ENCODE measurements around the gene TNXB.
"Not testable (repeated sequence)": the region's sequence is repeated elsewhere in the genome, so short reads cannot be mapped to it uniquely, and the experiment has no call there.

Gene TNXB

DNA sequence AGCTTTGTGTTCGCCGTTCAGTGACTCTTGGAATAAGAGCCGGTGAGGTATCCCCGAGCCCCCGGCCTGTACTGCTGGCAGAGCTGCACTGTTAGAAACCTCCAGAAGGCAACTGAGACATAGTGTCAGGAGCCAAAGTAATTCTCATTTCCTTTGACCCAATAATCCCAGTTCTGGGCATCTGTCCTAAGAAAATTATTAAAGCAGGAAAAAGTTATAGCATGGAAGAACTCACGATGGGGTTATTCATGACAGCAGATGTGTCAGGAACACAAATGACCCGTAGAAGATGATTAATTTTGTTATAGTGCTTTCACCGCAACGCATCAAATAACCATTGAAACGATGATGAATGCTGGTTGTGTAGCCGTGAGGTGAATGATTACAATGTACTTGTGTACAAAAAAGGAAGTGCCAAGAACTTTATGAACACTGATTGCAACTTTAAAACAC, 50.6 kb downstream of the TNXB start:
- Histone ChIP-seq H3K9ac (ENCODE audit: low read depth, low read length, poor library complexity) (no peak overlapping the region), H2AK5ac (ENCODE audit: low read depth, low read length) (no peak overlapping the region), H2BK15ac (ENCODE audit: low read length) (no peak overlapping the region), H4K91ac (ENCODE audit: low read depth, low read length, poor library complexity) (no peak overlapping the region), H3K18ac (ENCODE audit: low read length) (no peak overlapping the region), H4K8ac (ENCODE audit: low read depth, low read length) (no peak overlapping the region), H2BK12ac (ENCODE audit: low read length) (no peak overlapping the region), H3K27me3 (ENCODE audit: control insufficient read depth in 3 of 3, insufficient read depth in 3 of 3, low read depth in 1 of 3, low read length in 3 of 3) (peaks cover 0 to 23% (median 0%) of the 10 kb centered on the region in 3 experiments), H3K36me3 (replicated peaks in 1 of 2; ENCODE audit: control insufficient read depth in 2 of 2, insufficient read depth in 2 of 2, low read length in 2 of 2) (no peaks in the 10 kb centered on the region), H3K4me1 (ENCODE audit: control insufficient read depth in 2 of 2, insufficient read depth in 1 of 2, low read depth in 1 of 2, low read length in 2 of 2) (no peaks in the 10 kb centered on the region), H2BK120ac (ENCODE audit: low read depth, low read length) (no peak overlapping the region), H3K14ac (ENCODE audit: low read length) (no peak overlapping the region), H3K4ac (ENCODE audit: low read length) (no peak overlapping the region), H3K23ac (ENCODE audit: low read depth, low read length, poor library complexity) (no peak overlapping the region), H3K4me3 (ENCODE audit: low read length in 2 of 2) (no peak overlapping the region), H2BK5ac (ENCODE audit: low read length) (no peak overlapping the region), H2AFZ (ENCODE audit: low read length) (no peak overlapping the region), H3K9me3 (replicated peaks in 1 of 2; ENCODE audit: control insufficient read depth in 2 of 2, insufficient read depth in 1 of 2, low read depth in 1 of 2, low read length in 2 of 2) (no peaks in the 10 kb centered on the region), H3K4me2 (ENCODE audit: insufficient read depth, low read length, poor library complexity, severe bottlenecking) (no peak overlapping the region), H3K79me1 (ENCODE audit: low read depth, low read length) (no peaks in the 10 kb centered on the region), H3K27ac (replicated peaks; ENCODE audit: low read length) (no peak overlapping the region)
- no CpG with 5 or more reads among the region's 11 CpGs for WGBS, 2 donors (ENCODE audit: extremely low coverage in 2 of 2, insufficient read length in 2 of 2, insufficient replicate concordance in 1 of 2)
- DNase-seq (ENCODE audit: low spot score) = no peak

DNA sequence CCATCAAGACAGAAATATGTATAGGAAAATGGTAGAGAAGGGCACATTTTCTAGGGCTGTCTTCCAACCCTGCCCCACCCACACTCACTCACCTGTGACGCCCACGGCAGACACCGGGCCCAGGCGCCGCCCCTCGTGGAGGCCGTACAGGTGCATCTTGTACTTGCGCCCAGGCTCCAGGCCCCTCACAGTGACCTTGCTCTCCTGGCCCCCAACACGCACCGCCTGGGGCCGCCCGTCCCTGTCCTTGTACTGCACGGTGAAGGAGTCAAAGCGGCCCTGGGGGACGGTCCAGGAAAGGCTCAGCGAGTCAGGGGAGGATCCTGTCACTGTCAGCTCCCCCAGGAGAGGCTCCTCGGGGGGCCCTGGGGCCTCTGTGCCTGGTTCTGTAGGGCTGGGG, 51.2 kb downstream of the TNXB start:
- no peak overlapping the region for H4K91ac ChIP-seq (ENCODE audit: low read depth, low read length, poor library complexity)
- no peak overlapping the region for H2BK12ac ChIP-seq (ENCODE audit: low read length)
- H3K18ac ChIP-seq (ENCODE audit: low read length) = no peak overlapping the region
- no peak overlapping the region for H4K8ac ChIP-seq (ENCODE audit: low read depth, low read length)
- WGBS, 2 donors (ENCODE audit: extremely low coverage in 2 of 2, insufficient read length in 2 of 2, insufficient replicate concordance in 1 of 2) = no CpG with 5 or more reads among the region's 17 CpGs
- no peak overlapping the region for H2BK5ac ChIP-seq (ENCODE audit: low read length)
- H3K4me1 ChIP-seq (ENCODE audit: control insufficient read depth in 2 of 2, insufficient read depth in 1 of 2, low read depth in 1 of 2, low read length in 2 of 2) = no peaks in the 10 kb centered on the region
- H3K9ac ChIP-seq (ENCODE audit: low read depth, low read length, poor library complexity) = no peak overlapping the region
- no peak overlapping the region for H3K14ac ChIP-seq (ENCODE audit: low read length)
- no peak overlapping the region for H3K4me3 ChIP-seq (ENCODE audit: low read length in 2 of 2)
- no peak overlapping the region for H2AK5ac ChIP-seq (ENCODE audit: low read depth, low read length)
- H2BK120ac ChIP-seq (ENCODE audit: low read depth, low read length) = no peak overlapping the region
- no peak overlapping the region for H2BK15ac ChIP-seq (ENCODE audit: low read length)
- no peak for DNase-seq (ENCODE audit: low spot score)
- H3K27me3 ChIP-seq (ENCODE audit: control insufficient read depth in 3 of 3, insufficient read depth in 3 of 3, low read depth in 1 of 3, low read length in 3 of 3) = peaks cover 0 to 23% (median 0%) of the 10 kb centered on the region in 3 experiments
- no peak overlapping the region for H3K23ac ChIP-seq (ENCODE audit: low read depth, low read length, poor library complexity)
- H3K4me2 ChIP-seq (ENCODE audit: insufficient read depth, low read length, poor library complexity, severe bottlenecking) = no peak overlapping the region
- no peak overlapping the region for H2AFZ ChIP-seq (ENCODE audit: low read length)
- no peaks in the 10 kb centered on the region for H3K79me1 ChIP-seq (ENCODE audit: low read depth, low read length)
- H3K36me3 ChIP-seq (replicated peaks in 1 of 2; ENCODE audit: control insufficient read depth in 2 of 2, insufficient read depth in 2 of 2, low read length in 2 of 2) = no peaks in the 10 kb centered on the region
- no peak overlapping the region for H3K27ac ChIP-seq (replicated peaks; ENCODE audit: low read length)
- no peaks in the 10 kb centered on the region for H3K9me3 ChIP-seq (replicated peaks in 1 of 2; ENCODE audit: control insufficient read depth in 2 of 2, insufficient read depth in 1 of 2, low read depth in 1 of 2, low read length in 2 of 2)
- no peak overlapping the region for H3K4ac ChIP-seq (ENCODE audit: low read length)

DNA sequence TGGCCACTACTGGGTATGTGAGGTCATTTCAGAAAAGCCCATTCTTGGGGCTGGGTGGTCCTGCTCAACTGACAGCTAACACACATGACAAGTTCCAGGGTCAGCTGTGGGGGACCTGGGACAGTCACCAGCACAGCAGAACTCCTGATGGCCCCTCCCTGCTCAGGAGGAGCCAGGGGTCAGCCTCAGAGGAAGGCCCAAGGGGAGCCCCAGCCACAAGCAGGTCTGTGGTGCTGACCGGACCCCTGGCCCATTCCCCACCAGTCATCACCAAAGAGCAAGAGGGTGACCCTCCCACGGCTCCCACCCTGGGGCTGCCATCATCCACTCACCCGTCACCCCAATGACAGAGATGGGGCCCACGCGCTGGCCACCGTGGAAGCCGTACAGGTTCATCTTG, 52.9 kb downstream of the TNXB start:
- H2BK15ac ChIP-seq (ENCODE audit: low read length) = no peak overlapping the region
- H3K79me1 ChIP-seq (ENCODE audit: low read depth, low read length) = no peaks in the 10 kb centered on the region
- no peak overlapping the region for H4K8ac ChIP-seq (ENCODE audit: low read depth, low read length)
- no peak overlapping the region for H3K27ac ChIP-seq (replicated peaks; ENCODE audit: low read length)
- no peaks in the 10 kb centered on the region for H3K36me3 ChIP-seq (replicated peaks in 1 of 2; ENCODE audit: control insufficient read depth in 2 of 2, insufficient read depth in 2 of 2, low read length in 2 of 2)
- no peak overlapping the region for H3K9ac ChIP-seq (ENCODE audit: low read depth, low read length, poor library complexity)
- H2AK5ac ChIP-seq (ENCODE audit: low read depth, low read length) = no peak overlapping the region
- no peak overlapping the region for H2BK12ac ChIP-seq (ENCODE audit: low read length)
- no peak overlapping the region for H3K18ac ChIP-seq (ENCODE audit: low read length)
- peaks cover 0 to 31% (median 0%) of the 10 kb centered on the region in 3 experiments for H3K27me3 ChIP-seq (ENCODE audit: control insufficient read depth in 3 of 3, insufficient read depth in 3 of 3, low read depth in 1 of 3, low read length in 3 of 3)
- no peak overlapping the region for H2BK5ac ChIP-seq (ENCODE audit: low read length)
- no peak overlapping the region for H3K23ac ChIP-seq (ENCODE audit: low read depth, low read length, poor library complexity)
- no peak overlapping the region for H3K4me2 ChIP-seq (ENCODE audit: insufficient read depth, low read length, poor library complexity, severe bottlenecking)
- H3K9me3 ChIP-seq (replicated peaks in 1 of 2; ENCODE audit: control insufficient read depth in 2 of 2, insufficient read depth in 1 of 2, low read depth in 1 of 2, low read length in 2 of 2) = no peaks in the 10 kb centered on the region
- no peak overlapping the region for H2AFZ ChIP-seq (ENCODE audit: low read length)
- H3K14ac ChIP-seq (ENCODE audit: low read length) = no peak overlapping the region
- no peak overlapping the region for H4K91ac ChIP-seq (ENCODE audit: low read depth, low read length, poor library complexity)
- DNase-seq (ENCODE audit: low spot score) = no peak
- no peak overlapping the region for H3K4me3 ChIP-seq (ENCODE audit: low read length in 2 of 2)
- no peak overlapping the region for H3K4ac ChIP-seq (ENCODE audit: low read length)
- no CpG with 5 or more reads among the region's 7 CpGs for WGBS, 2 donors (ENCODE audit: extremely low coverage in 2 of 2, insufficient read length in 2 of 2, insufficient replicate concordance in 1 of 2)
- no peaks in the 10 kb centered on the region for H3K4me1 ChIP-seq (ENCODE audit: control insufficient read depth in 2 of 2, insufficient read depth in 1 of 2, low read depth in 1 of 2, low read length in 2 of 2)
- no peak overlapping the region for H2BK120ac ChIP-seq (ENCODE audit: low read depth, low read length)

DNA sequence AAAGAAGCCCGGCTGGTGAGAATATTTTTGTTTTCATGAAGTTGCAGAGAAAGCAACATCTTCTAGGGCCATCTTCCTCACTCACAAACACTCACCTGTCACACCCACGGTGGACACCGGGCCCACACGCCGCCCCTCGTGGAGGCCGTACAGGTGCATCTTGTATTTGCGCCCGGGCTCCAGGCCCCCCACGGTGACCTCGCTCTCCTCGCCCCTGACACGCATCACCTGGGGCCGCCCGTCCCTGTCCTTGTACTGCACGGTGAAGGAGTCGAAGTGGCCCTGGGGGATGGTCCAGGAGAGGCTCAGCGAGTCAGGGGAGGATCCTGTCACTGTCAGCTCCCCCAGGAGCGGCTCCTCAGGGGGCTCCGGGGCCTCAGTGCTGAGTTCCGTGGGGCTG, 53.4 kb downstream of the TNXB start:
- H4K91ac ChIP-seq (ENCODE audit: low read depth, low read length, poor library complexity); H3K9me3 ChIP-seq (replicated peaks in 1 of 2; ENCODE audit: control insufficient read depth in 2 of 2, insufficient read depth in 1 of 2, low read depth in 1 of 2, low read length in 2 of 2); H2AFZ ChIP-seq (ENCODE audit: low read length); H3K79me1 ChIP-seq (ENCODE audit: low read depth, low read length); H2BK5ac ChIP-seq (ENCODE audit: low read length); H4K8ac ChIP-seq (ENCODE audit: low read depth, low read length); H3K36me3 ChIP-seq (replicated peaks in 1 of 2; ENCODE audit: control insufficient read depth in 2 of 2, insufficient read depth in 2 of 2, low read length in 2 of 2); H3K14ac ChIP-seq (ENCODE audit: low read length); H3K4me1 ChIP-seq (ENCODE audit: control insufficient read depth in 2 of 2, insufficient read depth in 1 of 2, low read depth in 1 of 2, low read length in 2 of 2); DNase-seq (ENCODE audit: low spot score); H2AK5ac ChIP-seq (ENCODE audit: low read depth, low read length); H3K4me3 ChIP-seq (ENCODE audit: low read length in 2 of 2); H2BK12ac ChIP-seq (ENCODE audit: low read length); H3K18ac ChIP-seq (ENCODE audit: low read length); H3K4ac ChIP-seq (ENCODE audit: low read length); H3K4me2 ChIP-seq (ENCODE audit: insufficient read depth, low read length, poor library complexity, severe bottlenecking); H3K9ac ChIP-seq (ENCODE audit: low read depth, low read length, poor library complexity); H2BK120ac ChIP-seq (ENCODE audit: low read depth, low read length); H3K23ac ChIP-seq (ENCODE audit: low read depth, low read length, poor library complexity); H2BK15ac ChIP-seq (ENCODE audit: low read length); H3K27ac ChIP-seq (replicated peaks; ENCODE audit: low read length): not testable (repeated sequence)
- WGBS, 2 donors (ENCODE audit: extremely low coverage in 2 of 2, insufficient read length in 2 of 2, insufficient replicate concordance in 1 of 2) = no CpG with 5 or more reads among the region's 21 CpGs
- peaks cover 0 to 36% (median 0%) of the 10 kb centered on the region in 3 experiments for H3K27me3 ChIP-seq (ENCODE audit: control insufficient read depth in 3 of 3, insufficient read depth in 3 of 3, low read depth in 1 of 3, low read length in 3 of 3)

All from neuronal stem cell (in vitro differentiated cells).